Lower leg skin (tissue), 4 donors: ENCODE measurements around the gene FLNB. TPM values are rescaled to one million over a fixed set of nuclear protein-coding genes. Genes with fewer than 3 reads are reported as not detected.

Experiments used
- DNase-seq, 2 donors: peaks; one replicate each; pipeline ENCODE4 v3.0.0-alpha.2; 2019; ENCODE audit warnings: low spot score in 2 of 2
- H3K4me3 ChIP-seq: fragments of 200-600 bp; sonication (generic); 2 replicates; pipeline ENCODE4 v1.5.1; 2017; ENCODE audit warnings: mild to moderate bottlenecking, low read depth; ENCODE audit not compliant: poor library complexity, severe bottlenecking
- CTCF ChIP-seq, 3 donors: fragments of 450-650 bp; IDR thresholded peaks; one replicate each; pipeline ENCODE4 v1.5.1; 2016; ENCODE audit warnings: antibody characterized with exemption in 3 of 3, mild to moderate bottlenecking in 3 of 3, moderate library complexity in 2 of 3
- POLR2A ChIP-seq, 2 donors: fragments of 450-650 bp; IDR thresholded peaks; one replicate each; pipeline ENCODE4 v1.6.1; 2016 to 2017; ENCODE audit warnings: antibody characterized with exemption in 2 of 2, mild to moderate bottlenecking in 1 of 2, moderate library complexity in 1 of 2
- WGBS, 2 donors: methylation state at CpG; one replicate each; pipeline ENCODE4 v1.1.5; 2018; 5-methylcytosine and 5-hydroxymethylcytosine counted together
- intact Hi-C: fragments of 100-400 bp; cut with DNase I; formaldehyde crosslinking; loops from one replicate; pipeline ENCODE4 v1.15.0; 2023; ENCODE audit warnings: low total_unique reads
- total RNA-seq, 4 donors: library from RNA; depleted of rRNA; stranded (reverse); fragments of >200 nt; gene quantifications; one replicate each; pipeline ENCODE4 v1.1.0, GENCODE V29; 2016

FLNB gene
- total RNA-seq, 4 donors from 2014 or later = 108 to 155 (median 128) TPM

GRCh38 chr3:58068122-58068809, 60.0 kb downstream of the FLNB start:
- intact Hi-C loops = no loop called here

GRCh38 chr3:58071480-58071971, 63.3 kb downstream of the FLNB start:
- no peak overlapping the region for H3K4me3 ChIP-seq
- TF ChIP-seq CTCF (IDR thresholded peaks at IDR 0.05) (no peak), POLR2A (IDR thresholded peaks at IDR 0.05) (no peak)
- intact Hi-C loops = no loop called here
- peak in 1 of 2 donors; percentile 61 for DNase-seq
- 69 to 75% methylated on average over 7 of the region's 7 CpGs for WGBS, 2 donors

More at GRCh38 chr3:58068122-58068809, 60.0 kb downstream of the FLNB start:
- WGBS, 2 donors = 95 to 100% methylated on average over 2 of the region's 2 CpGs
- TF ChIP-seq CTCF (IDR thresholded peaks at IDR 0.05) = no peak
- no peak for TF ChIP-seq POLR2A (IDR thresholded peaks at IDR 0.05)
- H3K4me3 ChIP-seq = no peak overlapping the region
- DNase-seq = no peak

GRCh38 chr3:58072052-58072762, 64.0 kb downstream of the FLNB start:
- no peak overlapping the region for H3K4me3 ChIP-seq
- DNase-seq = no peak
- TF ChIP-seq CTCF (IDR thresholded peaks at IDR 0.05) = no peak
- intact Hi-C loops = no loop called here
- WGBS, 2 donors = 54 to 63% methylated on average over 14 of the region's 14 CpGs

GRCh38 chr3:58072763-58073130, 64.5 kb downstream of the FLNB start:
- no peak for TF ChIP-seq CTCF (IDR thresholded peaks at IDR 0.05)
- no peak overlapping the region for H3K4me3 ChIP-seq
- WGBS, 2 donors = 54 to 59% methylated on average over 3 of the region's 3 CpGs
- intact Hi-C loops = no loop called here
- no peak for DNase-seq

GRCh38 chr3:58073301-58074108, 65.3 kb downstream of the FLNB start:
- TF ChIP-seq POLR2A (IDR thresholded peaks at IDR 0.05) = no peak
- no peak for TF ChIP-seq CTCF (IDR thresholded peaks at IDR 0.05)
- 69 to 75% methylated on average over 8 of the region's 8 CpGs for WGBS, 2 donors
- H3K4me3 ChIP-seq = no peak overlapping the region
- intact Hi-C loops = no loop called here
- no peak for DNase-seq
